LNCaP clone FGC (cell line): Measurements from ENCODE around the gene LOXL1.

Source experiments
- DNase-seq: peaks from one replicate; pipeline ENCODE4 v3.0.0-alpha.2; 2011; ENCODE audit warnings: low read depth
- H3K4me3 ChIP-seq: 2 replicates; pipeline ENCODE4 v1.5.1; 2011; ENCODE audit warnings: mild to moderate bottlenecking, low read depth, low read length, control low read depth
- TF ChIP-seq, protein P1 (sequence below): IDR thresholded peaks from 2 replicates; pipeline ENCODE4 v1.5.1; 2012; ENCODE audit warnings: mild to moderate bottlenecking; ENCODE audit not compliant: control insufficient read depth, insufficient read depth; ENCODE audit errors: extremely low read depth

Gene LOXL1

DNA sequence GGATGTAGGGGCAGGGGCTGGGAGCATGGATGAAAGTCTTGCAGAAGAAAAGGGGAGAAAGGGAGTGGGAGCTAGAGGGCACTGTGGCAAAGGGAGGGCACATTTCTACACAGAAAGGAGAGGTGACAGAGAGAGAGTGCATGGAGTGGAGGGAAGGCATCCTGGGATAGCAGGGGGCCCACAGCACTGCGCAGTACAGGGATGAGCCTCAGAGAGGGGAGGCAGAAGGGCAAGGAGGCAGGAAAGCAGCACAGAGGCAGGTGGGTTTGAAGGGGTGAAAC lies 60.5 kb downstream of the LOXL1 start:
- no peak for DNase-seq
- TF ChIP-seq, protein P1, sequence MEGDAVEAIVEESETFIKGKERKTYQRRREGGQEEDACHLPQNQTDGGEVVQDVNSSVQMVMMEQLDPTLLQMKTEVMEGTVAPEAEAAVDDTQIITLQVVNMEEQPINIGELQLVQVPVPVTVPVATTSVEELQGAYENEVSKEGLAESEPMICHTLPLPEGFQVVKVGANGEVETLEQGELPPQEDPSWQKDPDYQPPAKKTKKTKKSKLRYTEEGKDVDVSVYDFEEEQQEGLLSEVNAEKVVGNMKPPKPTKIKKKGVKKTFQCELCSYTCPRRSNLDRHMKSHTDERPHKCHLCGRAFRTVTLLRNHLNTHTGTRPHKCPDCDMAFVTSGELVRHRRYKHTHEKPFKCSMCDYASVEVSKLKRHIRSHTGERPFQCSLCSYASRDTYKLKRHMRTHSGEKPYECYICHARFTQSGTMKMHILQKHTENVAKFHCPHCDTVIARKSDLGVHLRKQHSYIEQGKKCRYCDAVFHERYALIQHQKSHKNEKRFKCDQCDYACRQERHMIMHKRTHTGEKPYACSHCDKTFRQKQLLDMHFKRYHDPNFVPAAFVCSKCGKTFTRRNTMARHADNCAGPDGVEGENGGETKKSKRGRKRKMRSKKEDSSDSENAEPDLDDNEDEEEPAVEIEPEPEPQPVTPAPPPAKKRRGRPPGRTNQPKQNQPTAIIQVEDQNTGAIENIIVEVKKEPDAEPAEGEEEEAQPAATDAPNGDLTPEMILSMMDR: no peak
- H3K4me3 ChIP-seq: no peak overlapping the region

DNA sequence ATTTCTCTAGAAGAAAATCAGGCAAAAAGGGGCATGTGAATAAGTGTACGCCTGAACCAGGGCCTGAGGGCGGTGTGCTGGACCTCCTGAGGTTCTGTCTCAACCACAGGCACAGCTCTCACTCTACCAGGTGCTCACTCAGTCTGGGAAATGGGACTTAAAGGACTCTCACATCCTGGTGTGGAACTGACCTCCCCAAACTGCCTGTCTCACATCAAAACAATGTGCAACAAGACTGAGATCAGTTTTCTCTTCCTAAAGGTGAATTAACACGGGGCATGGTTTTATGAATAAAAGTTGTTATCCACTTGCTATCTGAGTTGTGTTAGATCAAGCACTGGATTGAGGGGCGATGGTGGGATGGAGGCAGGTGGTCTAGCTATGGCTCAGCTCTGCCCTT lies 61.0 kb downstream of the LOXL1 start:
- no peak overlapping the region for H3K4me3 ChIP-seq
- TF ChIP-seq, protein P1: no peak
- no peak for DNase-seq

DNA sequence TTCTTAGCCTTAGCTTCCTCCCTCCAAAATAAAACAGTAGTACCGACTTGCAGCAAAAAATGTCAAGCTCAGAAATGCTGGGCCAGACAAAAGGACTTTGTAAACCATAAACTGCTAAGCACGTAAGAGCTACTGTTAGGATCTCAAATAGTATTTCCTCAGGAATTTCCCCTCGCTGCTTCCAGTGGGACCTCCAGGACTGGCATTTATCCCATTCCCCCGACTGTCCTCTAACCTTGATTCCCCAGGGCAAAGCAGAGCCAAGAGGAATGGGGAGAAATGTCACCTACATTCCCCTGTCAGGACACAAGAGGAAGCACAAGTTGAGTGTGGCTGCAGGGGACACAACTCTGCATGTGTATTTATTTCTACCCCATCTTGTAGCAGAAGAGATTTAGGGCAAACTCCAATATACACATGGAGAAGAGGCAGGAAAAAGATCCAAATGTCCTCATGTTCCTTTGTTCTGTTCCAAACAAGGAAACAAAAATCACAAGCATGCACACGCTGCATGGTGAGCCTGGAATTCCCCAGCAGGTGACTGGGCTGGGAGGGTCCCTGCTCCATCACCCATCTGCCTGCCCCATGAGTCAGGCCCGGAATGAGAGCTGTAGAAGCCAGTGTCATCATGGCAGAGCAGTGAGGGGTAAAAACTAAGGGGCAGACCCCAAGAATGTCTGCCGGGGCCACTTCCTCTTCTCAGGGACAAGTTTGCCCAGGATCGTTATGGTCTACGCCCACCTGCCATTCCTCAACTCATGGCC lies 61.6 kb downstream of the LOXL1 start:
- TF ChIP-seq, protein P1: no peak
- DNase-seq: no peak
- H3K4me3 ChIP-seq: no peak overlapping the region

DNA sequence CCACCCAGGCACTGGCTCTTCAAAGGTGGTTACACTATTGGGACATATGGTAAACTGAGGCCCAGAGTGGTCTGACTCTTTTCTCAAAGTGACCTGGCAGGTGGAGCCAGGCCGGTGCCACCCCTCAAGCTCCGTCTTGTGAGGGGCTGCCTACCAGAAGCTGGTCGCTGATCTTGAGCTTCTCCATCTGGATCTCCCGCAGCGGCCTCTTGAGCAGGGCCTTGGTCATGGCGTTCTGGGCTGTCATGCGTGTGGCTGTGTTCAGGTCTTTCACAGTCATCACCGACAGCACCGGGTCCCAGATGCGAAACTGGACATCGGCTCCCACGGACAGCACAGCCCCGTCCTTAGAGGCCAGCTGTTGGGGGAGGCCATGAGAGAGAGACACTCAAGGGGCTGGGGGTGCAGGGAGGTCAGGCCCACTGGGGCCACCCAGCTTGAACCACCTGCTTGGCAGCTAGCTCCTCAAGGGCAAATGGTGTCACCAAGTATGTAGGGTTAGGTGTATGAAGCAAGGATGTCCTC lies 62.2 kb downstream of the LOXL1 start:
- H3K4me3 ChIP-seq: no peak overlapping the region
- DNase-seq: no peak
- TF ChIP-seq, protein P1: no peak

DNA sequence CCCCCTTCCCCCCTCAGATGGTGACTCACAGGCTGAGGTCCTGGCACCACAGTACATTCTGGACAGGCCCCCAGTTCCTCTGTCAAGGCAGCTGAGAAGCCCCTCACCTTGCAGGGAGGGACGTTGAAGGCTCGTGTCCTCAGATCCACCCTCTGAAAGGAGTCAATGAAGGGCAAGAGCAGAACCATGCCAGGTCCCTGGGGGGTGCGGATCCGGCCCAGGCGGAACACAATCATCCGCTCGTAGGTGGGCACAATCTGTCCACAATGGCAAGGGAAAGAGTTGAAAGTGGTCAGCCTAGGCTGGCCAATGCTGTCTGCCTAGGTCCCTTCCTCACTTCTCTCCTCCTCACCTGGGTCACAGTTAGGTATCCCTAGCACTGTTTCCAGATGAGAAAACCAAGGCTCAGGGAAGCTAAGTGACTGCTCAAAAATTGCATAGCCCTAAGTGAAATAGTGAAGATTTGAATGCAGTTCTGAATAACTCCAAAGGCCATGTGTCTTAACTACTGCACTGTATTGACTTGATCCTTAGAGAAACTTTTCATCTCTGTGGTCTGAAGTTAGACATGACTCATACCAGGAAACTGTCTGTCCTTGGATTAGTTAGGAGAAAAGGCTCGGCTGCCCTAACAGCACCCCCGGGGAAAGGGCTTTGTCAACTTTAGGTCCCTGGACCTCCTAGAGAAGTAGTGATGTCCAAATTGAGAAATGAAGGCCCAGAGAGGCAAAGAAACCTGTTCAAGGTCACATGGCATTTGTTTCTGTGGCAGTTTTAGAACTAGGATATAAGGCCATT lies 62.9 kb downstream of the LOXL1 start:
- DNase-seq: no peak
- TF ChIP-seq, protein P1: no peak

DNA sequence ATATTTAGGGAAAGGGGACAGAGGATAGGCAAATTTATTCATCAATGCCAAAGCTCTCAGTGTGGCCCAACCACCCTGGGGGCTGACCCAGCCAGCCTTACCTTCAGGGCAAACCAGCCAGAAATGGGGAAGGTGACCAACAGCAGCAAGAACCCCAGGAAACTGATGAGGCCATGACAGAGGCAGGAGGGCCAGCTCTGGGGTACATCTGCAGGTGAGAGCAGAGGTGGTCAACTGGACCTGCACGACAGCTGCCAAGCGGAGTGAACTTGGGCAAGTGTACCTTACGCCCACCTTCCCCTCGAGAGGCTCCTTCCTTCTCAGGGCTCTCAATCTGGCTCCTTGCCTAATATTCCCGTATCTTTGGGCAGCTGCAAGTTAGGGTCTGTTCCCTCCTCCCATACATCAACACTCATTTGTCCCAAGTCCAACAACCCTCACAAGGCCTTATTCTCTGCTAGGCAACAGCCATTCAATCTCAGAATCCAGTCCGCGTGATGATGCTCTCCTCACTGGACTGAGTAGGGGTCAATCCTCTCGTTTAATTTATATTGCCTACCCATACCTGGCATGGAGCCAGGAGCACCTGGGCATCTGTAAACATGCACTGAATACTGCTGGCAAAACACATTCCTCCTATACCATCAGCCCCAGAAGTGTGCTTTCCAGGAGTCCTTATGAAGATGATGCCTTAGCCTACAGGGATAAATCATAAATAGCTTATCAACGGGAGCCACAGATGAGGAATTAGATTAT lies 64.2 kb downstream of the LOXL1 start:
- TF ChIP-seq, protein P1: no peak
- no peak for DNase-seq
- no peak overlapping the region for H3K4me3 ChIP-seq

More for the DNA sequence above, 62.9 kb downstream of the LOXL1 start:
- no peak overlapping the region for H3K4me3 ChIP-seq
